ENCODE measurements around the gene EFCAB6. TPM values are rescaled to one million over a fixed set of nuclear protein-coding genes. Genes with fewer than 3 reads are reported as not detected.

EFCAB6 gene
- total RNA-seq, 1 experiment from 2014 or later, result 0.52 TPM

- H3K4me1 ChIP-seq (ENCODE audit: control insufficient read depth in 1 of 2, insufficient read depth in 2 of 2, low read length in 2 of 2), result no peaks in the 10 kb centered on the region
- no peak overlapping the region for H3K27ac ChIP-seq (ENCODE audit: low read depth, low read length)
- no peaks in the 10 kb centered on the region for H3K9me2 ChIP-seq (ENCODE audit: insufficient read depth)
- H3K27me3 ChIP-seq (ENCODE audit: insufficient read depth, low read length), result peaks cover 69% of the 10 kb centered on the region
- ATAC-seq (no peak), DNase-seq (ENCODE audit: low read depth, low spot score) (no peak)
- H3K79me2 ChIP-seq (ENCODE audit: insufficient read depth, low read length), result no peaks in the 10 kb centered on the region
- intact Hi-C loops (cut with micrococcal nuclease), result no loop called here
- no peak overlapping the region for H2AFZ ChIP-seq (ENCODE audit: low read depth, low read length, poor library complexity, severe bottlenecking)
- no TSS peak for BruUV-seq (replicated peaks)
- no peaks in the 10 kb centered on the region for H3K9me3 ChIP-seq (ENCODE audit: control insufficient read depth in 1 of 2, insufficient read depth in 1 of 2, low read depth in 1 of 2, low read length in 2 of 2)
- RAD21 ChIA-PET (ENCODE audit: low non-redundant PET in 1 of 2, low total read pairs in 2 of 2, uncharacterized antibody in 2 of 2, unreplicated experiment in 2 of 2), result no interaction called here
- H4K20me1 ChIP-seq (ENCODE audit: insufficient read depth), result no peaks in the 10 kb centered on the region
- no peak overlapping the region for H3K4me3 ChIP-seq (replicated peaks in 1 of 2; ENCODE audit: low read depth in 1 of 2, low read length in 2 of 2)
- no peak overlapping the region for H3K4me2 ChIP-seq (ENCODE audit: low read length)
- POLR2A ChIA-PET, result no interaction called here
- H3K9ac ChIP-seq (ENCODE audit: low read length), result no peak overlapping the region
- TF ChIP-seq ELF1 (IDR thresholded peaks at IDR 0.05; ENCODE audit: borderline replicate concordance, low read depth) (no peak), FOSL1 (IDR thresholded peaks at IDR 0.05; ENCODE audit: low read depth) (no peak), POLR2AphosphoS5 (IDR thresholded peaks at IDR 0.05; ENCODE audit: low read depth, low read length) (no peak), ZNF274 (IDR thresholded peaks at IDR 0.05; ENCODE audit: low read depth, low read length) (no peak), ZFX (IDR thresholded peaks at IDR 0.05) (no peak), EZH2 (IDR thresholded peaks at IDR 0.05) (no peak), EZH2phosphoT487 (IDR thresholded peaks at IDR 0.05; ENCODE audit: borderline replicate concordance) (no peak), ATF3 (IDR thresholded peaks at IDR 0.05) (no peak), SRF (IDR thresholded peaks at IDR 0.05; ENCODE audit: low read depth) (no peak)
- CTCF ChIA-PET, result no interaction called here
- no peaks in the 10 kb centered on the region for H3K36me3 ChIP-seq (ENCODE audit: control insufficient read depth in 1 of 2, insufficient read depth in 2 of 2, low read length in 2 of 2)
Observed at GRCh38 chr22:43747058-43747457, 65.0 kb downstream of the EFCAB6 start.

GRCh38 chr22:43745783-43746356 lies 66.2 kb downstream of the EFCAB6 start:
- ATAC-seq, result no peak
- BruUV-seq (replicated peaks), result no TSS peak
- no peaks in the 10 kb centered on the region for H3K9me3 ChIP-seq (ENCODE audit: control insufficient read depth in 1 of 2, insufficient read depth in 1 of 2, low read depth in 1 of 2, low read length in 2 of 2)
- TF ChIP-seq TCF7L2 (IDR thresholded peaks at IDR 0.05; ENCODE audit: borderline replicate concordance, extremely low read depth, insufficient read depth, insufficient read length) (no peak), EZH2 (IDR thresholded peaks at IDR 0.05) (no peak), EGR1 (IDR thresholded peaks at IDR 0.05; ENCODE audit: low read depth) (no peak), EZH2phosphoT487 (IDR thresholded peaks at IDR 0.05; ENCODE audit: borderline replicate concordance) (no peak), CEBPB (IDR thresholded peaks at IDR 0.05; ENCODE audit: low read depth) (no peak), ZNF274 (IDR thresholded peaks at IDR 0.05; ENCODE audit: low read depth, low read length) (no peak), SIN3A (IDR thresholded peaks at IDR 0.05; ENCODE audit: low read depth) (no peak), MAX (IDR thresholded peaks at IDR 0.05) (no peak), ELF1 (IDR thresholded peaks at IDR 0.05; ENCODE audit: borderline replicate concordance, low read depth) (no peak)
- H3K4me3 ChIP-seq (replicated peaks in 1 of 2; ENCODE audit: low read depth in 1 of 2, low read length in 2 of 2), result no peak overlapping the region
- ChIA-PET POLR2A (no interaction called here), CTCF (no interaction called here), RAD21 (ENCODE audit: low non-redundant PET in 1 of 2, low total read pairs in 2 of 2, uncharacterized antibody in 2 of 2, unreplicated experiment in 2 of 2) (no interaction called here)
- no peak overlapping the region for H3K9ac ChIP-seq (ENCODE audit: low read length)
- no peak for DNase-seq (ENCODE audit: low read depth, low spot score)
- H3K27me3 ChIP-seq (ENCODE audit: insufficient read depth, low read length), result peaks cover 72% of the 10 kb centered on the region
- intact Hi-C loops (cut with micrococcal nuclease), result no loop called here
- H2AFZ ChIP-seq (ENCODE audit: low read depth, low read length, poor library complexity, severe bottlenecking), result no peak overlapping the region
- H3K36me3 ChIP-seq (ENCODE audit: control insufficient read depth in 1 of 2, insufficient read depth in 2 of 2, low read length in 2 of 2), result no peaks in the 10 kb centered on the region
- H3K9me2 ChIP-seq (ENCODE audit: insufficient read depth), result no peaks in the 10 kb centered on the region
- H3K4me1 ChIP-seq (ENCODE audit: control insufficient read depth in 1 of 2, insufficient read depth in 2 of 2, low read length in 2 of 2), result no peaks in the 10 kb centered on the region
- no peak overlapping the region for H3K27ac ChIP-seq (ENCODE audit: low read depth, low read length)
- H3K4me2 ChIP-seq (ENCODE audit: low read length), result no peak overlapping the region
- no peaks in the 10 kb centered on the region for H4K20me1 ChIP-seq (ENCODE audit: insufficient read depth)
- no peaks in the 10 kb centered on the region for H3K79me2 ChIP-seq (ENCODE audit: insufficient read depth, low read length)
